Stimulated activated CD4-positive, alpha-beta T cell treated with anti-CD3 and anti-CD28 coated beads, TNF-alpha, amount 100 ng/mL, for 24 hours (primary cell): ENCODE data around the gene SLC6A3.
"Not testable (repeated sequence)": the region's sequence is repeated elsewhere in the genome, so short reads cannot be mapped to it uniquely, and the experiment has no call there.

ENCODE experiments used
- DNase-seq, 3 experiments: peaks; one replicate each; pipeline ENCODE4 v3.0.0-alpha.2; 2020; ENCODE audit warnings: low read depth in 3 of 3

The SLC6A3 gene

DNA sequence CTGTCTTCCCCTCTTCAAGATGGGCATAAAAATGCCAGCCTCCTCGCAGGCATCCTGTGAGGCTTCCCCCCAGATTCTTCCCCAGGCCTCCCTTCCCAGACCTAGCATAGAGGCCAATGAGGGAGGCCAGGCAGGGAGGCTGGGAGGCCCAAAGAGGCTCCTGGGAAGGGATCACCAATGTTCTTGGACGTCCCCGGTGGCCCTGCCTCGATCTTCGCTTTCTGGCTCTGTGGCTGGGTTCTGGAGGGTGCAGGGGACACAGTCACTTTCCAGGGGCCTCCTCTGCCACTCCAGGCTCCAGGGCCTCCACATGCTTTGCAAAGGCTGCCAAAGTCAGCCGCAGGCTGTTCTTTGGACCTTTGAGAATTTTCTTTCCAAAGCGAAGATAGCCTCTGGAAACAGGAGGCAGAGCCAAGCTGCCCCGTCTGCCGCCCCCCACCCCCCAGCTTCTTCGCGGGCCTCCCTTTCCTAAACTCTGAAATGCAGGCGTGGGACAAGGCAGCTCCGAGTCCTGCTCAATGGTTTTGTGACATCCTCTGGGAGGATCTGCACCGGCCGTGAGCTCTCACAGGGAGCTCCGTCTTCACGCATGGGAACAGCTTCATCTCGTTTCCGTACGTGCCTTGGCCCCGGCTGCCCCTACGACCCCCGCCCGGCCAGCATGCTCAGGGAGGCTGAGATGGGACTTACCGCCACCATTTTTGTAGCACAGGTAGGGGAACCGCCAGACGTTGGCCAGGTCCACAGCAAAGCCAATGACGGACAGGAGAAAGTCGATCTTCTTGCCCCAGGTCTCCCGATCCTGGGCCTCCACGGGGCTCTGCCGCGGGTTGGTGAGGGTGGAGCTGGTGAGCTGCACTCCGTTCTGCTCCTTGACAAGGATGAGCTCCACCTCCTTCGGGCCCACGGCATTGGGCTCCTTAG is 2.8 kb downstream of the SLC6A3 start:
- DNase-seq, result no peak

DNA sequence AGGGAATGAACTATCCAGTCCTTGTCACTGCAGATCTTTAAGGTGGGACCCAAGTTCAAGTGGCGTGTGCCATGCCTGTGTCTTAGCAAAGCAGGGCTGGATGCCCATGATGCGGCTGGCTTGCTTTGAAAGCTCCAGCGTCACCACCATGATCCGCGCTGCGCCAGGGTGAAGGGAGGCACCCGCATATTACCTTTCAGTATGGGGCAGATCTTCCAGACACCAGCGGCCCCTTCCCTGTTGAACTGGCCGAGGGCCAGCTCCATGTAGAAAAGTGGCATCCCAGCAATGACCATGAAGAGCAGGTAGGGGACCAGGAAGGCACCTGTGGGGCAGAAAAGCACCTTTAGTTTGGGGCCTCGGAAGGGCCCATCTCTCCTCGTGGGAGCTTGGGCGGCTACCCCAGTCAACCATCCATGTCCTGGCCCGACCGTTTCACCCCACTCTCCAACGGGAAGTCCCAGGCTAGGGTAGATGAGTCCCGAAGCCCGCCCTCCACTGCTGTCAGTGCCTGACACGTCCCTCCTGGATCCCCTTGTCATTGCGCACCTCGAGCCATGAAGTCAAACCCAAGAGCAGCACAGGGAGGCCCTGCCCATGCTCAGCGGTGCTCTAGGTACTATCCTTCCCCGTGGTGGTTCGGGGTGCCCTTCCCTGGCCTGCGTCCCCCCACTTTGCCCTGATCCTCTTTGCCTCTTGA is 3.9 kb downstream of the SLC6A3 start:
- DNase-seq, result no peak

DNA sequence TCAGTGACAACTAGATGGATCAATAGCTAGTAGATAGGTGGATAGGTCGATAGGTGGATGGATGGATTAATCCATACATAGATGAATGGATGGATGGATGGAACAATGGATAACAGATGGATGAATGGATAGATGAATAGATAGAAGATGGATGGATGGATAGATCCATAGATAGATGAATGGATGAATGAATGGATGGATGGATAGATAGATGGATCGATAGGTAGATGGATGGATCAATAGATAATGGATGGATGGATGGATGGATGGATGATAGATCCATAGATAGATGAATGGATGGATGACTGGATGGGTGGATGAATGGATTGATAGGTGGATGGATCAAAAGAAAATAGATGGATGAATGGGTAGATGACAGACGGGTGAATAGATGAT is 5.1 kb downstream of the SLC6A3 start:
- no peak for DNase-seq

DNA sequence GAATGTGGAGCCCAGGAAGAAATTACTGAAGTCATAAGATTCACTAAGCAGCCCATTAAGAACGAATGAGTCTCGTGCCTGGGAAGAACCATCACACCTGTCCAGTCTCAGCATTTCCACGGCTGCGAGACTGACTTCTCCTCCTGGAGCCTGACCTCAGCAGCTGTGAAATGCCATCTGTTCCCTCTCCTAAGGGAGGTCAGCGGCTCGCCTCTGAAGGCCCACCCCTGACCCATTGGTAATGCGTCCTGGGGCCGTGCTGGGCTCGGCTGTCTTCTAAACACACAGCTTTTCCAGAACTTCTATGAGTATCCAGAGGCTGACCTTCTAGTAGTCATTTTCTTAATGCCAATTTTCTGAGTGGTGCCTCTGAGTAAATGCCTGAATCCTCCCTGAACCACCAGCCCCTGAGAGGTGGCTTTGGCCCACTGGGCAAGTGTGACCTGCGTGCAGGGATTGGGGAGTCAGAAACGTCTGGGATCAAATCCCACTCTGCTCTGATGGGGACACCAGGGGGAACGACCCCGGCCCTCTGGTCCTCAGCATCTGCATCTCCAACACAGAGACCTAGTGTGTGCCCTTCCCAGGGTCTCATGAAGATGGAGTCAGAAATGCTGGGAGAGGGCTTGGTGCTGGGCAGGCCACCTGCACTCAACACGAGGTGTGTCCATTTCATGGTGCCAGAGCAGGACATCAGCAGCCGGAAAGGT is 5.7 kb downstream of the SLC6A3 start:
- DNase-seq, result no peak

DNA sequence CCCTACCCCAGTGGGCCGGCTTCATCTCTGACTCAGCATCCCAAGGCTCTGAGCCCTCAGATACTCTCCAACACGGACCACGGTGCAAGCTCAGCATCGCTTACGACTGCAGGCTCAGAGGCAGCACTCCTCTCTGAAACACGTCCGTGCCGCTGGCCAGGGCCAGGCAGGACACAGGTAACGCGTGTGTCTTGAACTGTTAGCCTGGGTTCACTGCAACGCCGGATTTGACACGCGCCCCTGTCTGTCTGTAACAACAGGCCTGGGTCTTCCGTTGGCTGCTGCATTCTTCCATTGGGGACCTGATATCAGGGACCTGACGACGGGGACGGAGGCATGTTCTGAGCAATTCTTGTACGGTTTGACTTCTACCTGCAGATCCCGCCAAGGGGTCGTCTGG is 6.4 kb downstream of the SLC6A3 start:
- no peak for DNase-seq

DNA sequence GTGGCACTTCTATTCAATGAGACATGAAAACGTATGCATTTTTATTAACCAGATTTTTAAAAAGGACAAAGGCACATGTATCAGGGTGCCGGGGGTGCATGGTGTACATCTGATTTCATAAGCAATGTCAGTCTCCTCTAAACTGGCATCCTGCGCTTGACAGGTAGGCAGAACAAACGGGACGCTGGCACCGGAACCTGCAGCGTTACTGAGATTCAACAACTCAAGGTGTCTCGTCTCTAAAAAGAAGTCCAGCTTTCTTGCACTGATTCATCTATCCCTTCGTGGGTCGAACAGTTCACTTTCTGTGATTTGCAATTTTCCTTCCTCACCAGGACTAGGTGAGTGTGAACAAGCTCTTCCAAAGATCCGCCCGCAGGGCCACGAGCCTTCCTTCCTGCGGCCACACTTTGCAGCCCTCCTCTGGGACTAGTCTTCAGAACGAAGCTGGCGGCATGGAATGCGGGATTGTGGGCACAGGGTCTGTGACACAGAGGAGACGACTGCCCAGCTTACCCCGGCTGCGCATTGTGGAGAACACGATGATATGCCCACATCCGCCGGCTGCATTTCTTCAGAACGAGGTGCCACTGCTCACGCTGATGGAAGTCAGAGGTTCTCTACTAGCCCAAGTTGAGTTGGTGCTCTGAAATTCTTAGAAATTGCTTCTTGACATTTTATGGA is 7.2 kb downstream of the SLC6A3 start:
- no peak for DNase-seq

DNA sequence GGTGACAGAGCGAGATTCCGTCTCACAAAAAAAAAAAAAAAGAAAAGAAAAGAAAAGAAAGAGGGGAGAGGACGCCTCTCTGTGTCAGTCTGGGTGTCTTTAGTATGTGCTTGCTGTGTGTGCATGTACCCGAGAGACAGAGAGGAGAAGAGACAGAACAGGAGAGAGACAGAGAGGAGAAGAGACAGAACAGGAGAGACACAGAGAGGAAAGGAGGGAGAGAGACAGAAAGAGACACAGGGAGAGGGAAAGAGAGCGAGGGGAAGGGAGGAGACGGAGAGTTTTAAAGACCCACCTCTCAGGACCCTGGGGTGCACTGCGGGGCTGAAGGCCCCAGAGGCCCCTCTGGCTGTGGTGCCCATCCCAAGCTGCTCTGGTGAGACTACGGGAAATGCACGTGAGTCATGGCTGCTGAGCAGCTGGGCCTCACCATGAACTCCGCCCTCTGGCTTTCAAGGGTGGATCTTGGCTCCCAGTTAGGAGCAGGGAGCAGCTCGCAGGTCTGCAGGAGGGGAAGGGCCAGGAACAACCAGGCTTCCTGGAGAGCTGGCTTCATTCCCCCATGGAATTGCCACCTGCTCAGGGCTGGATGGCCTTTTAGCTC is 7.9 kb downstream of the SLC6A3 start:
- DNase-seq, result no peak

DNA sequence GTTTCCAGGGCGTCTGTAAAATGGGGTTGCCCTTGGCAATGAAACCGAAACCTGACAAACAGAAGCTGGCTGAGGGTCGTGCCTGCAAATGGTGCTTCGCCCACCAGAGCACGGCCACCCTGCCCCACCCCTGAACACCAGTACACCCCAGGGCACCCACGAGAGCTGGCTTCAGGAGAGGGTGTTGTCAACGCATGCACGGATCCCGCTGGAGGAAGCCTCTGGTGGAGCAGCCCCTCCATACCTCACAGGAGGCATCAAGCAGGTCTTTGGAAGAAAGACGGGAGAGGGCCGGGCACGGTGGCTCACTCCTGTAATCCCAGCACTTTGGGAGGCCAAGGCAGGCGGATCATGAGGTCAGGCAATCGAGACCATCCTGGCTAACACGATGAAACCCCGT is 8.6 kb downstream of the SLC6A3 start:
- no peak for DNase-seq

DNA sequence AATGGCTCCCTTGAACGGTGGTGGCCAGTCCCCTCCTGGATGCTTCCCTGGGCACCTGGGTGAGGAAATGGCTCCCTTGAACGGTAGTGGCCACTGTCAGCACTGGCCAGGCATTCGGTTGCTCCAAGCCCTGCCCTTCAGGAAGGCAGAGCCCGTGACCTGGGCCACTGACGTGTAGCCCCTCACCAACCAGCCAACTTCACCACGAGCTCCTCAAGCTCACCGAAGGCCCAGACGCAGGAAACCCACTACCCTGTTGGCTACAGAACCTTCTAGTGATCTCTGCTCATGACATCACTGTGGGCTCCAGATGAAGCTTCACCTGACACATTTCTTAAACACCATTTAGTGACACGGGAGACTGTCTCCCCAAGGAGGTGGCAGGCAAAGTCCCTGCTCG is 9.2 kb downstream of the SLC6A3 start:
- DNase-seq, result no peak

DNA sequence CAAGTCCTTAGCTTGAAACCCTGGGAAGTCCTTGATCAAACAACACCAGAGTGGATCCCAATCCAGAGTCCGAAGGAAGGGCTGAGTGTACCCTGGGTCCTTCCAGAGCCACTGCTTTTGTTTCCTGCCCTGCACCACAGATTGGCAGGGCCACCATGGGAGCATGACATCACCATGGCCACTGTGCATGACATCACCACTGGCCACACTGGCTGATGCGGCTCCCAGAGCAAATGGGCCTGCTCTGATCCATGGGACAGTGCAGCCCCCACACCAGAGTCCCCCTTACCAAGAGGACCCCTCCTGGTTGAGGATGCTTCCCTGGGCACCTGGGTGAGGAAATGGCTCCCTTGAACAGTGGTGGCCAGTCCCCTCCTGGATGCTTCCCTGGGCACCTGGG is 9.9 kb downstream of the SLC6A3 start:
- DNase-seq, result no peak

DNA sequence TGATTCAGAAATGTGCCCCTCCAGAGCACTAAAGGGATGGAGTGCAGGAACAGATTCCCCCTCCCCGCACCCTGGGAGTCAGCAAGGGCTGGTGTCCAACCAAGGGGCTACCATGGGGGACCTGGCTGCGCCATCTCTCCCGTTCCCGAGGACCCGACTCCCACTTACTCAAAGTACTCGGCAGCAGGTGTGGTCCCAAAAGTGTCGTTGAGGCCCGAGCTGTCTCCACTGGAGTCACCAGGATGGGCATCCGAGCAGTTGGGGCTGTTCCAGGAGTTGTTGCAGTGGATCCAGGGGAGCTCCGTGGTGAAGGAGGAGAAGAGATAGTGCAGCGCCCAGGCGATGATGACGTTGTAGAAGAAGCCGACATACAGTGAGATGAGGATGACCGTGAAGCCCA is 12.9 kb downstream of the SLC6A3 start:
- DNase-seq, result no peak

DNA sequence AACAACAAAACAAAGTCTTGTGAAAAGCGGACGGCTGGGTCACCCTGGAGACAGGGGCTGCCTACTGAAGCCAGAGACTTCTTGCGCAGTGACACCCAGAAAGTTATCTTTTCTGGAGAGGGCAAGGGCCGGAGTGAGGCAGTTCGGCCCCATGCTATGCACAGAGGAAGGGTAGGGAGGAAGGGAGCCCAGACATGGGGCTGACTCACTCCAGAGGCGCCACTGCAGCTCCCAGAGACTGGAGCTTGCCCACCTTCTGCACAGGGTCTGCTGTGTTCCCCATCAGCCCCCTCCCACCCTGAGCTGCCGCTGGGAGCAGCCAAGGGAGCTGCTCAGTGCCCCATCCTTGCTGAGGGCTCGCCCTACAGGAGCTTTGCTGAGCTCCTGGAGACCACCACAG is 13.3 kb downstream of the SLC6A3 start:
- no peak for DNase-seq

DNA sequence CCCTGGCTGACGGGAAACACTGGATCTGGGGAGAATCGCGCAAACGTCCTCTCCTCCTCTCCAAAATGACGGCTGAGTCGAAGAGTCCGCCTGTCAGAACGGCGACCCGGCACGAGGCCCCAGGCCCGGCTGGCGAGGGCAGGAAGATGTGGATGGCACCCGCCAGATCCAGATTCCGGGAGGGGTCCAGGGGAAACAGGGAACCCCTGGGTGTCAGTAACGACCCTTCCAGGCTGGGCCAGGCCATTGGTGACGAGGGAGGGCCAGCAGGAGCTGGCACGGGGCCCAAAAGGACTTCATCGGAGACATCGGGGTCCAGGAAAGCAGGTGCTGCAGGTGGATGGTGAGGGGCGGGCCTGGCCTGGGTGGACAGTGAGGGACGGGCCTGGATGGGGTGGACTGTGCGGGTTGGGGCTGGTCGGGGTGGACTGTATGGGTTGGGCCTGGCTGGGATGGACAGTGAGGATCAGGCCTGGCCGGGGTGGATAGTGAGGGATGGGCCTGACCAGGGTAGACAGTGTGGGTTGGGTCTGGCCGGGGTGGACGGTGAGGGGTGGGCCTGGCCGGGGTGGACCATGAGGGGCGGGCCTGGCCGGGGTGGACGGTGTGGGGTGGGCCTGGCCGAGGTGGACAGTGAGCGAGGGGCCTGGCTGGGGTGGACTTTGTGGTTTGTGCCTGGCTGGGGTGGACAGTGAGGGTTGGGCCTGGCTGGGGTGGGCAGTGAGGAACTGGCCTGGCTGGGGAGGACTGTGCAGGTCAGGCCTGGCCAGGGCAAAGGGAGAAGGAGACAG is 14.0 kb downstream of the SLC6A3 start:
- no peak for DNase-seq

DNA sequence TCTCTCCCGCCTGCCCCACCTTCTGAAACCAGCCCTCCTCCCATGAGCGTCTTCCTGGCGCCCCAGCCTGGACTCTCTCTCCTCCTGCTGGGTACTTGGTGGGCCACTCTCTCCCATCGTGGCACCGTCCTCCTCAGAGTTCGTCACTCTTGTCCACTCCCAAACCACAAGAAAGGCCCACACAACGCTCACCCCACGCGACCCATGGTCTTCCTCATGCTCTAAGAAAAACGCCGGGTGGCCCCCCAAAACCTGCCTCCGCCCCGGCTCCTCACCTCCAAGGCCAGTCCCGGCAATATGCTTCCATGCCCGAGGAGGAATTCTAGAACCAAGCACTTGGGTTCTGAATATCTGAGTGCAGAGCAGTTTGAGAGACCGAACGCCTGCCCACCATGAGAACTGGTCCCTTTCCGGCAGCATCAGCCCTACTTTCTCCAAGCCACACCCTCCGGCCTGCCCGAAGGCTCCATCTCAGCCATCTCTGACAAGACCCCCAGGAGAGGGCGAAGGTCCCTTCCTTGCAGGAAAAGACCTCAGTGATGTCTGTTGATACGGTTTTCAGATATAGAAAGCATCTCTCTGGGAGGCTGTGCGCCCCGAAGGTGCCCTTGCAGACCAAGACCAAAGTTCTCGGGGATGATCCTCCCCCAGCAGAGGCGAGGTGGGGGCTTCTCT is 15.0 kb downstream of the SLC6A3 start:
- no peak for DNase-seq

DNA sequence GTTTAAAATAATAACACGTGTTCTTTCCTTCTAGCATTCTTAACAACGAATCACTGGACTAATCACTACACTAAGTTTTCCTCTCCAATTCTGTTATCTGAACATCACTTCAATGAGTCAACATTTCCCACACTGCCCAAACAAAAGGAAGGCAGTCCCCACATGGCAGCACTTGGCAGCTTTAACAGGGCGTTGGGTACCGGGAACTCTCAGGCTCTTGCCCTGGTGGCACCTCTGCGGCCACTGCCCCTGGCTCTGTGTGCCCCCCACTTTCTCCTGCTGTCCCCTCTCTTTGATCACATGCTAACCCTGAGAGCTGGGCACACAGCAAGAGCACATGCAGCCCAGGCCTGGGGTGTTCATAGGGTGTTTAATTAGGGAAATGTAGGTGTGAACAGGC is 15.7 kb downstream of the SLC6A3 start:
- no peak for DNase-seq

DNA sequence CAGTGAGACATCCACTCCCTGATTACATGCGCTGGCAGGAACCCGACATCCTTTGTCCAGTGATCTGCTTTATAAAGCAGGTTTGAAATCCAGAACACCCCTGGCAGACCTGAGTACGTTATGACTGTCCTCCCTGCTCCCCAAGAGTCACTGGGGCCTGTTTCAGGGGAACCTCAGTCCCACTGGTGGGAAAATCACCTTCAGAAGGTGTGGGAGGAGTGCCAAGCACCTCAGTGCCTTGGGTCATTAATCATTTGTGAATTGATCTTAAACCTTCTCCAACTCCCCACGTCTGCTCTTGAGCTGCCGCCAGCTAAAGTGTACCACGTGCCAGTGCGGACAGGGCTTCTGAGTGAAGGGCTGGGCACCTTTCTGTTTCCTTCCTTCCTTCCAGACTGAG is 16.2 kb downstream of the SLC6A3 start:
- DNase-seq, result no peak

DNA sequence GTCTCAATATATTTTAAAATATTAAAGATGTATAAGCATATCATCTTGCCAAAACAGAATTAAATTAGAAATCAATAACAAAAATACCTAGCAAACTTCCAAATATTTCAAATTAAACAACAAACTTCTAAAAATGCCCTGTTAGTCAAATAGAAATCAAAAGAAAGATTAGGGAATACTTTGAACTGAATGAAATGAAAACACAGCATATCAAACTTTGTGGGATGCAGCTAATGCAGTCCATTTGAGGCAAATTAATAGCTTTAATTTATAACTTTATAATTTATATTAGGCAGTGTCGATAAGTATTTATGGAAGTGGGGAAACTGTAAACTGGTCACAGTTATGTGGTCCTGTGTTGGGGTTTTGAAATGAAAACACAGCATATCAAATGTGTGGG is 17.1 kb downstream of the SLC6A3 start:
- DNase-seq, result no peak

DNA sequence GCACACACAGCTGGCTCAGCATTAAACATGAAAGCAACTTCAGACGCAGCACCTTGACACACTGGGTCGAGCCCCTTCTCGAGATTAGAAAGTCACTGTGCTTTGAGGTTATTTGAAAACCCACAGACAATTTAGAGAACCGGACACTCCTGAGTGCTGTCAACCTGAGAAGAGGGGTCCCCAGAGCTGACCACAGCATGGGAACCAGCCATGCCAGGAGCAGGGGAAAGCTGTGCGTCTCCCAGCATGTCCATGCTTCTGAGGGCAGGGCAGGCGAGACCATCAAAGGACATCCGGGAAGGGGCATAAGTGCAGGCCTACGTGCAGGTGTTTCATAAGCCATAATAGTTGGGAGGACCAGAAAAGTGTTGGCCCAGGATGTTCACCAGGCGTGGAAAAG is 20.5 kb downstream of the SLC6A3 start:
- no peak for DNase-seq

DNA sequence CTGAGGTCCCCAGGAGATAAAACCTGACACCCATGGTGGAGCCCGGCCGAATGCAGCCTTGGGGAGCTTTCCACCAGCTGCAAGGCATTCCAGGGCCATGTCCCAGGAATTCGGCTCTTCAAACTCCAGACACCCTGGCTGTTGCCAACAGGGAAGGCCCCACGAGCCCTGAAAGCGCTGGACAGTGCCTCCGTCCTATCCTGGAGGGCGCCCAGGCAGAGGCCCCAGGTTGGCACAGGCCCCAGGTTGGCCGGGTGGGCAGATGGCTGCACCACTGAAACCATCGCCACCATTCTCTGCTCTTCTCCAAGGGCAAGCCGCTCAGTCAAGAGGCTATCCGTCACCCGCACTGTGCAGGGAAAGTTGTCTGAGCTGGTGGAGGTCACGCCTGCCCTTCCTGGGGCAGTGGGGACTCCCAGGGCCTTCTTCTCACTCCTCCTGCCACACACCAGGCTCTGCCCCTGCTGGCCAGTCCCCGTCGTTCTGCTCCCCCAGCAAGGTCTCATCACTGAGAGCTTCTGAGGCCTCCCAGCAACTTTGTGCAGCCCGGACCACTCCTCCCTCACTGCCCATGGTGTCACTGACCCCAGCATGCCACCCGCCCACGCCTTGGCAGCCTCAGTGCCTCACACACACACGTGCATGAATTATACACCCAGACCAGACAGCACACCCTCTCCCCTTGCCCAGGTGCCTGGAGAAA is 21.2 kb downstream of the SLC6A3 start:
- no peak for DNase-seq

DNA sequence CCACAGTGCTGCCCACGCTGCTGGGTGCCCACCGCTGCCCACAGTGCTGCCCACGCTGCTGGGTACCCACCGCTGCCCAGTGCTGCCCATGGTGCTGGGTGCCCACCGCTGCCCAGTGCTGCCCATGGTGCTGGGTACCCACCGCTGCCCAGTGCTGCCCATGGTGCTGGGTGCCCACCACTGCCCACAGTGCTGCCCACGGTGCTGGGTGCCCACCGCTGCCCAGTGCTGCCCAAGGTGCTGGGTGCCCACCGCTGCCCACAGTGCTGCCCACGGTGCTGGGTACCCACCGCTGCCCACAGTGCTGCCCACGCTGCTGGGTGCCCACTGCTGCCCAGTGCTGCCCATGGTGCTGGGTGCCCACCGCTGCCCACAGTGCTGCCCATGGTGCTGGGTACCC is 22.7 kb downstream of the SLC6A3 start:
- DNase-seq, result not testable (repeated sequence)
